Uterus (tissue), 2 donors: Measurements from ENCODE around the gene KAT7.

Source experiments
- POLR2A ChIP-seq, 2 donors: fragments of 450-650 bp; IDR thresholded peaks; one replicate each; pipeline ENCODE4 v1.6.1; 2016; ENCODE audit warnings: antibody characterized with exemption in 2 of 2, mild to moderate bottlenecking in 1 of 2, moderate library complexity in 1 of 2
- TF ChIP-seq, protein P1 (sequence below), 4 experiments: fragments of 200-600 bp in 2 of 4; fragments of 450-650 bp in 2 of 4; sonication (generic) in 2 of 4; IDR thresholded peaks; one replicate each; pipeline ENCODE4 v1.5.1; 2016 to 2019; ENCODE audit warnings: antibody characterized with exemption in 4 of 4, mild to moderate bottlenecking in 2 of 4, moderate library complexity in 1 of 4

DNA sequence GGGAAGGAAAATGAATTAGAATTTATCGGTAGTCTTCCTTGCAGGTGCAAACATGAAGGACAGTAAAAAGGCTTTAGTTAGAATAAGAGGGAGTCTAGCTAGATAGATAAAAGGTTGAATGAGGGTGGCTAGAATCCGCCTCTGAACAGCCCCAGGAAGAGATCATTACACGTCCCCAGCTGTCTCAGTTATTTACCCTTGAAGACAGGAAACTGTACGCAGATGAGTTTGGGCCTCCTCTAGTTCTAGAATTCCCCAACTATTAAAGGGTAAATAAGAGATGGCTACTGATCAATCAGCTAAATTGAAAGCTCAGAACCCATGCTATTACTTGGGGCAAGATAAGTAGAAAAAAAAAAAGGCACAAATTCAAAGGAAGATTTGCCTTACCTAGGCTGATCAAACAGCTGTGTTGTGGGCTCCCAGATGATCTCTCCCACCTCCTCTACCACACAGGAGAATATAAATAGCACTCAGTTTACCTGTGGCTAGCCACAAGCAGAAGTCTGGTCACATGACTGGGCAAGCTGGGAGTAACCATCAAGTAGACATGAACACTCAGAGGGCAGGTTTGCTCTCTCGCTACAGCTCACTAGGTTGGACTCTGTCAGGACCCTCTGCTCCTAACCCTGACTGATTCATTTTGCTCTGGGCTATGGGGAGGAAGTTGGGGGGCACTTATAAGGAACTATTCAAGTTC lies 41.5 kb upstream of the KAT7 start:
- TF ChIP-seq, protein P1, sequence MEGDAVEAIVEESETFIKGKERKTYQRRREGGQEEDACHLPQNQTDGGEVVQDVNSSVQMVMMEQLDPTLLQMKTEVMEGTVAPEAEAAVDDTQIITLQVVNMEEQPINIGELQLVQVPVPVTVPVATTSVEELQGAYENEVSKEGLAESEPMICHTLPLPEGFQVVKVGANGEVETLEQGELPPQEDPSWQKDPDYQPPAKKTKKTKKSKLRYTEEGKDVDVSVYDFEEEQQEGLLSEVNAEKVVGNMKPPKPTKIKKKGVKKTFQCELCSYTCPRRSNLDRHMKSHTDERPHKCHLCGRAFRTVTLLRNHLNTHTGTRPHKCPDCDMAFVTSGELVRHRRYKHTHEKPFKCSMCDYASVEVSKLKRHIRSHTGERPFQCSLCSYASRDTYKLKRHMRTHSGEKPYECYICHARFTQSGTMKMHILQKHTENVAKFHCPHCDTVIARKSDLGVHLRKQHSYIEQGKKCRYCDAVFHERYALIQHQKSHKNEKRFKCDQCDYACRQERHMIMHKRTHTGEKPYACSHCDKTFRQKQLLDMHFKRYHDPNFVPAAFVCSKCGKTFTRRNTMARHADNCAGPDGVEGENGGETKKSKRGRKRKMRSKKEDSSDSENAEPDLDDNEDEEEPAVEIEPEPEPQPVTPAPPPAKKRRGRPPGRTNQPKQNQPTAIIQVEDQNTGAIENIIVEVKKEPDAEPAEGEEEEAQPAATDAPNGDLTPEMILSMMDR (IDR thresholded peaks at IDR 0.05), result no peak
- TF ChIP-seq POLR2A (IDR thresholded peaks at IDR 0.05), result no peak
